H1 (cell line): Measurements from ENCODE around the gene TSPAN16. TPM values are rescaled to one million over a fixed set of nuclear protein-coding genes. Genes with fewer than 3 reads are reported as not detected.

Experiments
- CBX8 ChIP-seq: fragments of 300-800, 300-1000 bp; sonication (generic); IDR thresholded peaks from 2 replicates; pipeline ENCODE4 v1.7.1; 2016; ENCODE audit warnings: low read depth, low read length, borderline replicate concordance
- CTBP2 ChIP-seq: IDR thresholded peaks from 2 replicates; pipeline ENCODE4 v1.7.0; 2011; ENCODE audit warnings: borderline replicate concordance, mild to moderate bottlenecking, moderate library complexity, mixed read lengths, low read length; ENCODE audit not compliant: insufficient read depth, insufficient read length
- EGR1 ChIP-seq: IDR thresholded peaks from 2 replicates; pipeline ENCODE4 v1.6.1; 2011; ENCODE audit warnings: low read depth, low read length, borderline replicate concordance
- MAX ChIP-seq: IDR thresholded peaks from 2 replicates; pipeline ENCODE4 v1.6.1; 2012; ENCODE audit warnings: inconsistent platforms
- NANOG ChIP-seq: IDR thresholded peaks from 2 replicates; pipeline ENCODE4 v1.6.1; 2011; ENCODE audit warnings: low read length, low read depth, mild to moderate bottlenecking, inconsistent platforms; ENCODE audit not compliant: insufficient read depth, poor library complexity, severe bottlenecking
- SP4 ChIP-seq: IDR thresholded peaks from 2 replicates; pipeline ENCODE4 v1.6.1; 2012; ENCODE audit warnings: low read length, inconsistent platforms
- TCF12 ChIP-seq: IDR thresholded peaks from 2 replicates; pipeline ENCODE4 v1.6.1; 2011; ENCODE audit warnings: low read depth, mild to moderate bottlenecking, low read length
- polyA plus RNA-seq, 7 experiments: library from polyadenylated mRNA; depleted of rRNA in 3 of 7; stranded (reverse) in 5 of 7; unstranded in 2 of 7; fragments of >200 nt in 5 of 7; fragments of 200-250 nt in 2 of 7; gene quantifications; 1 replicate in 5 of 7; 2 replicates in 1 of 7; 4 replicates in 1 of 7; pipeline versions ENCODE4 v1.2.1 to v1.2.3, GENCODE V29; 2011 to 2013; ENCODE audit warnings: missing spikeins in 2 of 7, mixed read lengths in 2 of 7
- total RNA-seq: library from RNA; stranded (reverse); fragmentation: NEBNext Ultra II Directional; extraction: Animal tissue kit (Norgen Biotek cat#: 25700); gene quantifications from 2 replicates; pipeline ENCODE4 v1.2.1, GENCODE V29; 2021
- TF ChIP-seq, protein P1 (sequence below), 3 experiments: IDR thresholded peaks; 1 replicate in 2 of 3; 2 replicates in 1 of 3; pipeline versions ENCODE4 v1.5.1 to v1.6.1; 2011; ENCODE audit warnings: low read length in 3 of 3, mild to moderate bottlenecking in 3 of 3, inconsistent platforms in 2 of 3, low read depth in 1 of 3, moderate library complexity in 1 of 3; ENCODE audit not compliant: insufficient read depth in 1 of 3; ENCODE audit errors: control extremely low read depth in 1 of 3

The TSPAN16 gene
- total and polyA plus RNA-seq, 2 of the 8 experiments (the other 6 are each of a cell fraction or from before 2014, with no cell fraction given): not detected

DNA sequence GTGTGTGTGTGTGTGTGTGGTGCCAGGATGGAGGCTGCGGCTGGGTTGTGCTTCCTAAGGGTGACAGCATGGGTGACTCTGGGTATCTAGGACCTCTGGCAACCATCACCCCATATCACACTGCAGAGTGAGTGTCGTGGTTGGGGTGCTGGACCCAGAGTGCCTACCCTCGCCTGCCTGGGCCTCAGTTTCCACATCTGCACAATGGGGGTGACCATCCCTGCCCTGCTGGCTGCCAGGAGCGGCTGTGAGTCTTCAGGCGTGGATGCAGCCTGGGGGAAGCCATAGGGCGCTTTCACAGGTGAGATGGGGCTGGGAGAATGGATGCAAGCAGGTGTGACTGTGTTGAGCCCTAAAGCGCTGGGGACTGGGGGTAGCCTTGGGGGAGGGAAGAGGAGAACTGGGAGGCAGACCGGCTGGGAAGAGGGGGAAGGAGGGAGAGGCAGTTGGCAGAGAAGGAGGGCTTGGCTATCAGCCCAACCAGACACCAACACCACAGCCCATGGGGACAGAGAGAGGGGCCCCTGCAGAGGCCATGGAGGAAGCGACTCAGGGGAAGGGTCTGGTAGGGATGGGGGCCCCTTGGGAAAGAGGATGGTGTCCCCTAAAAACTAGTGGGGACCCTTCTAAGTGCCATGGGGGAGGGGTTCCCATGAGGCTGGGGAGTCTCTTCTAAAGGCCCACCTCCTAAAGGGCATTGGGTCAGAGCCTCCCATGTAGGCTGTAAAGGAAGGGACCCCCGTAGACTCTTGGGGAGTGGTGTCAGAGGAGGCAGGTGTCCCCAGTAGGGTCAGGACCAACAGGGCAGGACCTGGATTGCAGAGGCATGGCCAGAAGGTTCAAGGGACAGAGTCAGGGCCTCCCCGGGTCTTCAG lies 61.0 kb downstream of the TSPAN16 start (continued):
- TF ChIP-seq, protein P1, sequence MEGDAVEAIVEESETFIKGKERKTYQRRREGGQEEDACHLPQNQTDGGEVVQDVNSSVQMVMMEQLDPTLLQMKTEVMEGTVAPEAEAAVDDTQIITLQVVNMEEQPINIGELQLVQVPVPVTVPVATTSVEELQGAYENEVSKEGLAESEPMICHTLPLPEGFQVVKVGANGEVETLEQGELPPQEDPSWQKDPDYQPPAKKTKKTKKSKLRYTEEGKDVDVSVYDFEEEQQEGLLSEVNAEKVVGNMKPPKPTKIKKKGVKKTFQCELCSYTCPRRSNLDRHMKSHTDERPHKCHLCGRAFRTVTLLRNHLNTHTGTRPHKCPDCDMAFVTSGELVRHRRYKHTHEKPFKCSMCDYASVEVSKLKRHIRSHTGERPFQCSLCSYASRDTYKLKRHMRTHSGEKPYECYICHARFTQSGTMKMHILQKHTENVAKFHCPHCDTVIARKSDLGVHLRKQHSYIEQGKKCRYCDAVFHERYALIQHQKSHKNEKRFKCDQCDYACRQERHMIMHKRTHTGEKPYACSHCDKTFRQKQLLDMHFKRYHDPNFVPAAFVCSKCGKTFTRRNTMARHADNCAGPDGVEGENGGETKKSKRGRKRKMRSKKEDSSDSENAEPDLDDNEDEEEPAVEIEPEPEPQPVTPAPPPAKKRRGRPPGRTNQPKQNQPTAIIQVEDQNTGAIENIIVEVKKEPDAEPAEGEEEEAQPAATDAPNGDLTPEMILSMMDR (IDR thresholded peaks at IDR 0.05; ENCODE audit: control extremely low read depth in 1 of 3, insufficient read depth in 1 of 3, low read depth in 1 of 3, low read length in 3 of 3): no peak
- TF ChIP-seq TCF12: no peak
- TF ChIP-seq NANOG: no peak
- no peak for TF ChIP-seq CTBP2
- no peak for TF ChIP-seq CBX8
- TF ChIP-seq MAX: no peak
- TF ChIP-seq SP4: no peak
- TF ChIP-seq EGR1: no peak
